H9 (cell line): Measurements from ENCODE around the gene IRS2. TPM values are rescaled to one million over a fixed set of nuclear protein-coding genes. Genes with fewer than 3 reads are reported as not detected.
A peak's percentile ranks its signal among the peaks of the same experiment; 100 is the strongest.

Experiments used
- DNase-seq: peaks from one replicate; pipeline ENCODE4 v3.0.0-alpha.2; 2017
- H2AFZ ChIP-seq: one replicate; pipeline ENCODE4 v1.6.1; 2013; ENCODE audit warnings: mild to moderate bottlenecking, low read length, control low read depth, moderate library complexity
- H2AK5ac ChIP-seq: 2 replicates; pipeline ENCODE4 v1.6.1; 2013; ENCODE audit warnings: low read length, control low read depth, mixed read lengths; ENCODE audit not compliant: insufficient read length
- H2BK120ac ChIP-seq: one replicate; pipeline ENCODE4 v1.6.1; 2013; ENCODE audit warnings: low read depth, mild to moderate bottlenecking, low read length, control low read depth, inconsistent platforms; ENCODE audit not compliant: poor library complexity, severe bottlenecking
- H2BK12ac ChIP-seq: 2 replicates; pipeline ENCODE4 v1.6.1; 2013; ENCODE audit warnings: low read length, control low read depth, mixed read lengths, low read depth; ENCODE audit not compliant: insufficient read length
- H2BK15ac ChIP-seq: 2 replicates; pipeline ENCODE4 v1.6.1; 2013; ENCODE audit warnings: low read depth, low read length, control low read depth
- H2BK20ac ChIP-seq: one replicate; pipeline ENCODE4 v1.6.1; 2013; ENCODE audit warnings: low read depth, mild to moderate bottlenecking, low read length, control low read depth, inconsistent platforms; ENCODE audit not compliant: poor library complexity, severe bottlenecking
- H2BK5ac ChIP-seq: 2 replicates; pipeline ENCODE4 v1.6.1; 2013; ENCODE audit warnings: low read length, control low read depth, mixed read lengths; ENCODE audit not compliant: insufficient read length
- H3K14ac ChIP-seq: 2 replicates; pipeline ENCODE4 v1.6.1; 2013; ENCODE audit warnings: low read length, control low read depth; ENCODE audit not compliant: insufficient read depth
- H3K18ac ChIP-seq: 2 replicates; pipeline ENCODE4 v1.6.1; 2013; ENCODE audit warnings: low read depth, mild to moderate bottlenecking, mixed read lengths, low read length, control low read depth; ENCODE audit not compliant: insufficient read length
- H3K23ac ChIP-seq: 2 replicates; pipeline ENCODE4 v1.6.1; 2013; ENCODE audit warnings: low read length, control low read depth, mixed read lengths, low read depth; ENCODE audit not compliant: insufficient read length
- H3K23me2 ChIP-seq: 2 replicates; pipeline ENCODE4 v1.6.1; 2013; ENCODE audit warnings: low read depth, mild to moderate bottlenecking, mixed read lengths, low read length, control low read depth; ENCODE audit not compliant: insufficient read length, poor library complexity, severe bottlenecking
- H3K27ac ChIP-seq: 2 replicates; pipeline ENCODE4 v1.5.1; 2013; ENCODE audit warnings: low read length, control low read depth, mixed read lengths, low read depth; ENCODE audit not compliant: insufficient read length
- H3K27me3 ChIP-seq: 2 replicates; pipeline ENCODE4 v1.6.1; 2013; ENCODE audit warnings: low read length, control low read depth, inconsistent platforms; ENCODE audit not compliant: insufficient read depth
- H3K4ac ChIP-seq: 2 replicates; pipeline ENCODE4 v1.6.1; 2013; ENCODE audit warnings: low read depth, mild to moderate bottlenecking, control low read depth, inconsistent platforms, low read length, moderate library complexity
- H3K4me1 ChIP-seq: 2 replicates; pipeline ENCODE4 v1.6.1; 2013; ENCODE audit warnings: low read length, control low read depth, inconsistent platforms; ENCODE audit not compliant: insufficient read depth
- H3K4me2 ChIP-seq: 2 replicates; pipeline ENCODE4 v1.6.1; 2013; ENCODE audit warnings: low read length, control low read depth, mixed read lengths; ENCODE audit not compliant: insufficient read length, insufficient read depth
- H3K56ac ChIP-seq: 2 replicates; pipeline ENCODE4 v1.6.1; 2013; ENCODE audit warnings: low read depth, mild to moderate bottlenecking, mixed read lengths, low read length, control low read depth; ENCODE audit not compliant: insufficient read length
- H3K79me1 ChIP-seq: 2 replicates; pipeline ENCODE4 v1.6.1; 2013; ENCODE audit warnings: low read depth, mild to moderate bottlenecking, moderate library complexity, low read length, control low read depth, inconsistent platforms; ENCODE audit not compliant: insufficient read depth, poor library complexity, severe bottlenecking
- H3K79me2 ChIP-seq: 2 replicates; pipeline ENCODE4 v1.6.1; 2013; ENCODE audit warnings: low read length, control low read depth, inconsistent platforms; ENCODE audit not compliant: insufficient read depth
- H3K9ac ChIP-seq: 2 replicates; pipeline ENCODE4 v1.6.1; 2013; ENCODE audit warnings: low read length, control low read depth, mixed read lengths; ENCODE audit not compliant: insufficient read length; ENCODE audit errors: extremely low read depth
- H3K9me3 ChIP-seq: one replicate; pipeline ENCODE4 v1.6.1; 2013; ENCODE audit warnings: low read depth, low read length, inconsistent platforms; ENCODE audit not compliant: control insufficient read depth
- H3T11ph ChIP-seq: one replicate; pipeline ENCODE4 v1.6.1; 2013; ENCODE audit warnings: mild to moderate bottlenecking, low read length, control low read depth, inconsistent platforms
- H4K20me1 ChIP-seq: one replicate; pipeline ENCODE4 v1.6.1; 2013; ENCODE audit not compliant: control insufficient read depth, insufficient read length, insufficient read depth
- H4K5ac ChIP-seq: 2 replicates; pipeline ENCODE4 v1.6.1; 2013; ENCODE audit warnings: low read depth, mild to moderate bottlenecking, mixed read lengths, low read length, control low read depth; ENCODE audit not compliant: insufficient read length
- H4K8ac ChIP-seq: replicated peaks from 2 replicates; pipeline ENCODE4 v1.6.1; 2013; ENCODE audit warnings: low read length, control low read depth, mixed read lengths, low read depth; ENCODE audit not compliant: insufficient read length
- H4K91ac ChIP-seq: 2 replicates; pipeline ENCODE4 v1.6.1; 2013; ENCODE audit warnings: low read depth, mild to moderate bottlenecking, moderate library complexity, mixed read lengths, low read length, control low read depth; ENCODE audit not compliant: insufficient read length
- H3K27ac Mint-ChIP-seq, 3 experiments: 2 replicates in 2 of 3; 3 replicates in 1 of 3; pipeline ENCODE4 v1.8.0; 2020 to 2021; ENCODE audit warnings: mixed read lengths in 3 of 3, mild to moderate bottlenecking in 1 of 3, moderate library complexity in 1 of 3
- H3K27me3 Mint-ChIP-seq: 2 replicates; pipeline ENCODE4 v1.8.0; 2021; ENCODE audit warnings: low read depth, mild to moderate bottlenecking, moderate library complexity, mixed read lengths
- H3K36me3 Mint-ChIP-seq, 3 experiments: 2 replicates in 2 of 3; 3 replicates in 1 of 3; pipeline ENCODE4 v1.8.0; 2020 to 2021; ENCODE audit warnings: low read depth in 3 of 3, mixed read lengths in 3 of 3; ENCODE audit not compliant: insufficient read depth in 1 of 3
- H3K4me1 Mint-ChIP-seq, 2 experiments: 2 replicates each; pipeline ENCODE4 v1.8.0; 2020; ENCODE audit warnings: mixed read lengths in 2 of 2
- H3K4me3 Mint-ChIP-seq, 2 experiments: 2 replicates in 1 of 2; 3 replicates in 1 of 2; pipeline ENCODE4 v1.8.0; 2020 to 2021; ENCODE audit warnings: mild to moderate bottlenecking in 2 of 2, mixed read lengths in 2 of 2, moderate library complexity in 1 of 2
- H3K9me3 Mint-ChIP-seq, 2 experiments: 2 replicates in 1 of 2; 3 replicates in 1 of 2; pipeline ENCODE4 v1.8.0; 2020; ENCODE audit warnings: mild to moderate bottlenecking in 2 of 2, mixed read lengths in 2 of 2, moderate library complexity in 1 of 2
- CTCF ChIP-seq: fragments of 200-600 bp; sonication (generic); conservative IDR thresholded peaks from 3 replicates; pipeline ENCODE4 v1.8.0; 2021; ENCODE audit warnings: antibody characterized with exemption, mild to moderate bottlenecking
- WGBS: extraction: QIAGEN DNeasy Blood & Tissue Kit; methylation state at CpG from one replicate; pipeline ENCODE4 v1.1.7; 2013; ENCODE audit warnings: missing lambda C conversion rate, low lambda C conversion rate, mixed read lengths; ENCODE audit not compliant: insufficient read length; ENCODE audit errors: extremely low coverage; 5-methylcytosine and 5-hydroxymethylcytosine counted together
- total RNA-seq: library from RNA; stranded (reverse); gene quantifications from 2 replicates; pipeline ENCODE4 v1.2.1, GENCODE V29; 2021

IRS2 gene
- total RNA-seq, 1 experiment from 2014 or later = 10.1 TPM

- Histone ChIP-seq H2BK5ac (no peak overlapping the region), H3K18ac (no peak overlapping the region), H3K9me3 (no peaks in the 10 kb centered on the region), H3K79me1 (peaks cover 2% of the 10 kb centered on the region), H3K27ac (no peak overlapping the region), H2BK12ac (no peak overlapping the region), H4K8ac (no peak overlapping the region), H3K23me2 (no peaks in the 10 kb centered on the region), H3K27me3 (no peaks in the 10 kb centered on the region), H4K91ac (no peak overlapping the region), H3K9ac (no peak overlapping the region), H2BK15ac (no peak overlapping the region), H2BK120ac (no peak overlapping the region), H3K4me1 (no peaks in the 10 kb centered on the region; the same call in 1 of the 2 replicates), H3K4ac (no peak overlapping the region), H3K23ac (no peak overlapping the region), H4K5ac (no peak overlapping the region), H3K4me2 (no peak overlapping the region), H2AFZ (no peak overlapping the region), H3K79me2 (no peaks in the 10 kb centered on the region; the same call in 1 of the 2 replicates), H3T11ph (no peak overlapping the region), H3K56ac (no peak overlapping the region), H2BK20ac (no peak overlapping the region), H4K20me1 (no peaks in the 10 kb centered on the region), H2AK5ac (no peak overlapping the region), H3K14ac (no peak overlapping the region)
- no peaks in the 10 kb centered on the region for H3K9me3 Mint-ChIP-seq
- H3K27me3 Mint-ChIP-seq = no peaks in the 10 kb centered on the region
- TF ChIP-seq CTCF = peak; percentile 36; the same call in 2 of the 3 replicates
- H3K4me1 Mint-ChIP-seq = peaks cover 29 to 37% of the 10 kb centered on the region in 2 experiments
- DNase-seq = no peak
- H3K4me3 Mint-ChIP-seq = no peak overlapping the region
- H3K36me3 Mint-ChIP-seq = peaks cover 0 to 6% (median 0%) of the 10 kb centered on the region in 3 experiments; a peak in 4 of 7 replicates
- no CpG with 5 or more reads among the region's 10 CpGs for WGBS
- peak overlapping the region in 2 of 3 experiments; percentile 44 to 57; a peak in 1 of 7 replicates for H3K27ac Mint-ChIP-seq
These were observed 21.7 kb downstream of the IRS2 start for GRCh38 chr13:109764470-109765291.
